Cardiac fibroblast (primary cell): ENCODE data around the gene GTF3C5.

ENCODE experiments used
- DNase-seq, 2 donors: peaks; one replicate each; pipeline versions ENCODE4 v3.0.0 to v3.0.0-alpha.2; 2010; ENCODE audit warnings: low read depth in 2 of 2
- H3K4me3 ChIP-seq, 2 donors: replicated peaks in 1 of 2; 1 replicate in 1 of 2; 2 replicates in 1 of 2; pipeline ENCODE4 v1.5.1; 2011; ENCODE audit warnings: low read depth in 2 of 2, low read length in 2 of 2, mild to moderate bottlenecking in 2 of 2, moderate library complexity in 1 of 2
- CTCF ChIP-seq: IDR thresholded peaks from one replicate; pipeline ENCODE4 v1.5.1; 2011; ENCODE audit warnings: low read depth, mild to moderate bottlenecking, low read length, inconsistent platforms

Gene GTF3C5

GRCh38 chr9:133046196-133046899 lies 15.6 kb downstream of the GTF3C5 start:
- no peak for DNase-seq
- no peak overlapping the region for H3K4me3 ChIP-seq
- TF ChIP-seq CTCF: no peak

- DNase-seq: no peak
- no peak for TF ChIP-seq CTCF
- no peak overlapping the region for H3K4me3 ChIP-seq
Observed at GRCh38 chr9:133046900-133047295, 16.1 kb downstream of the GTF3C5 start.

- TF ChIP-seq CTCF: peak; percentile 43
- DNase-seq: peak; percentile 21 to 31
- no peak overlapping the region for H3K4me3 ChIP-seq
Observed at GRCh38 chr9:133048595-133048994, 17.8 kb downstream of the GTF3C5 start.

GRCh38 chr9:133049043-133049442 lies 18.2 kb downstream of the GTF3C5 start:
- no peak for TF ChIP-seq CTCF
- no peak overlapping the region for H3K4me3 ChIP-seq
- DNase-seq: no peak

GRCh38 chr9:133050142-133050541 lies 19.3 kb downstream of the GTF3C5 start:
- no peak overlapping the region for H3K4me3 ChIP-seq
- DNase-seq: no peak
- no peak for TF ChIP-seq CTCF

GRCh38 chr9:133050781-133051180 lies 20.0 kb downstream of the GTF3C5 start:
- no peak for DNase-seq
- no peak overlapping the region for H3K4me3 ChIP-seq
- TF ChIP-seq CTCF: no peak
